Natural killer cell treated with Interleukin-12 subunit alpha and Interleukin-12 subunit beta and Interleukin-15 and Interleukin-18, amount 100 ng/mL, for 72 hours (primary cell): ENCODE measurements around the gene CSTB. TPM values are rescaled to one million over a fixed set of nuclear protein-coding genes. Genes with fewer than 3 reads are reported as not detected.

Experiments
- ATAC-seq, 2 donors: fragments of 150-1000 bp; cut with Tn5 transposase in 1 of 2; sonication (Bioruptor Pico), chemical (Tn5 transposase) in 1 of 2; 2 replicates each; pipeline ENCODE4 v1.10.0; 2021
- DNase-seq: peaks from one replicate; pipeline ENCODE4 v3.0.0; 2022; ENCODE audit warnings: low spot score
- H3K27ac Mint-ChIP-seq, 2 donors: 1 replicate in 1 of 2; 2 replicates in 1 of 2; pipeline ENCODE4 v1.8.0; 2022; ENCODE audit warnings: mixed read lengths in 2 of 2, mild to moderate bottlenecking in 1 of 2, moderate library complexity in 1 of 2
- H3K27me3 Mint-ChIP-seq, 2 donors: 1 replicate in 1 of 2; 2 replicates in 1 of 2; pipeline ENCODE4 v1.8.0; 2022; ENCODE audit warnings: mixed read lengths in 2 of 2
- H3K36me3 Mint-ChIP-seq: one replicate; pipeline ENCODE4 v1.8.0; 2022; ENCODE audit warnings: mixed read lengths
- H3K4me1 Mint-ChIP-seq, 2 donors: 1 replicate in 1 of 2; 2 replicates in 1 of 2; pipeline ENCODE4 v1.8.0; 2022; ENCODE audit warnings: low read depth in 2 of 2, mixed read lengths in 2 of 2, mild to moderate bottlenecking in 1 of 2
- H3K4me3 Mint-ChIP-seq: one replicate; pipeline ENCODE4 v1.8.0; 2022; ENCODE audit warnings: mixed read lengths
- H3K9me3 Mint-ChIP-seq: 2 replicates; pipeline ENCODE4 v1.8.0; 2022; ENCODE audit warnings: mixed read lengths
- total RNA-seq, 2 donors: library from RNA; stranded (reverse); gene quantifications; one replicate each; pipeline ENCODE4 v1.2.3, GENCODE V29; 2022

CSTB gene
- total RNA-seq, 2 donors from 2014 or later, result 15.3 to 15.4 TPM

DNA sequence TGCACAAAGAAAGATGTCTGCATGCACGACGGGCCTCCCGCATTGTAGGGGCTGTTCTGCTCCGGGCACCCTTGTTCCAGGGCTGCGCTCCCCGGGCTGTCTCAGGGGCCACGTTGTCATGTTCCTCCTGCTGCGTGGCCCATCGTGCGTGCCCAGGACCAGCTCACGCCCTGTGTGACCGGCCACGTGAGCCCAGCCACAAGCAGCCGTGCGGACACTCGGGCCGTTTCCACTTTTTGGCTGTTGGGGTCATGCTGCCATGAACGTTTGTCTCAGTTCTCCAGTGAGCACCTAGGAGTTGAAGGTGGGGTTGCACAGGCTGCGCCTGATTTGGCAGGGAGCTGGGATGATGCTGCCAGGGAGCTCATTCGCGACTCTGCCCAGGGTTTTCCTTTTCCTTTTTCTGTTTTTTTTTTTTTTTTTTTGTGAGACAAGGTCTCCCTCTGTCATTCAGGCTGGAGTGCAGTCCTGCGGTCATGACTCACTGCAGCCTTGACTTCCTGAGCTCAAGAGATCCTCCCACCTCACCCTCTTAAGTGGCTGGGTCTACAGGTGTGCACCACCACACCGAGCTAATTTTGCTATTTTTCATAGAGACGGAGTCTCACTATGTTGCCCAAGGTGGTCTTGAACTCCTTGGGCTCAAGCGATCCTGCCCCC lies 39.8 kb downstream of the CSTB start:
- Mint-ChIP-seq H3K9me3 (no peaks in the 10 kb centered on the region), H3K27ac (no peak overlapping the region), H3K4me1 (peaks cover 4 to 25% of the 10 kb centered on the region in 2 donors), H3K4me3 (no peak overlapping the region), H3K27me3 (no peaks in the 10 kb centered on the region), H3K36me3 (no peaks in the 10 kb centered on the region)
- ATAC-seq, result no peak
- no peak for DNase-seq

DNA sequence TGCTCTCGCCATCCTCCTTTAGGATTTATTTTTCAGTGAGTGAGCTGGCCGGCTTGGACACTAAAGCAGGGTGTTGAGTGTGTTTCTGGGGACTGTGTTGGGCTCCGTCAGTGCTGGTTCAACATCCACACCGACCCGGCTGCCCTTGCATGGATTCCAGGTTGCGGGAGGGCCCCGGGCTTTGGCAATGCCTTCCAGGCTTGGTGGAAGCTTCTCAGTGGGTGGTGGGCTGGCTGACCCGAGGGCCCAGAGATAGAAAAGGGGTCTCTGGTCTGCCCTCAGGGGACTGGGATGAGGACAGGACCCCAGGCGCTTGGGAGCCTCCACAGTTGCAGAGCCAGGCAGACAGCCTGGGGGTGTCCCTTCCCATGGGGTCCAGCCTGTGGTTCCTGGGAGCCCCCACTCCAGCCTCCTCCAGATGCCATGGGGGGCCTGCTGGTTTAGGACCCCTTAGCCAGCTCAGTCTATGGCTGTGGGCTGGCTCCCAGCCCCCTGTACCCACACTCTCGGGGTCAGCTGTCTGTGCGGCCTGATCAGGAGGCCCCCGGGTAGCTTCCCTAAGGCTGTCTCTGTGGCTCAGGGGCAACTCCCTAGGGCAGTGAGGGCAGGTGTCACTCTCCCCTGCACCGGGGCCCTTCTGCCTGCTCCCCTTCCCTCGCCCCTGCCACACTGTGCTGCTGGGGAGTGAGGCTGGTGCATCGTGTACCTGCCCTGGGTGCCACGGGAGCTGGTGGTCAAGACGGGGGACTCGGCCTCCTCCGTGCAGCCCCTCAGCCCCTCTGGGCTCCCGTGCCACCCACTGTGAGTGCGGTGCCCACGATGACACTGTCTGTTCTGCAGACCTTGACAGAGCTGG lies 40.6 kb downstream of the CSTB start:
- H3K9me3 Mint-ChIP-seq, result no peaks in the 10 kb centered on the region
- no peaks in the 10 kb centered on the region for H3K27me3 Mint-ChIP-seq
- no peak overlapping the region for H3K27ac Mint-ChIP-seq
- peaks cover 4 to 25% of the 10 kb centered on the region in 2 donors for H3K4me1 Mint-ChIP-seq
- no peak overlapping the region for H3K4me3 Mint-ChIP-seq
- DNase-seq, result no peak
- no peak for ATAC-seq
- H3K36me3 Mint-ChIP-seq, result no peaks in the 10 kb centered on the region

DNA sequence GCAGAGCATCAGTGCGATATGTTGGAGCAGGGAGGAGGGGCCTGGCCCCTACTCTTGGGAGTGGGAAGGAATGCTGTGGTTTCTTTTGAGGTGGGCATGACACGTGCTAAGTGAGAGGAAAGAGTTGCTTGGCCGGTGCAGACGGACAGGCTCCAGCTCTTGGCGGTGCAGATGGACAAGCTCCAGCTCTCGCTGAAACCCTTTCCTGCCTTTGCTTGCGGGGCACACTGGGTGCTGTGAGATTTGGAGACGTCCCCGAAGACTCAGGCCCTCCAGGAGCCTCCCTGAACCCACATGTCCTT lies 41.2 kb downstream of the CSTB start:
- no peak overlapping the region for H3K4me3 Mint-ChIP-seq
- H3K4me1 Mint-ChIP-seq, result peaks cover 4 to 22% of the 10 kb centered on the region in 2 donors
- H3K9me3 Mint-ChIP-seq, result no peaks in the 10 kb centered on the region
- DNase-seq (no peak), ATAC-seq (no peak)
- H3K27me3 Mint-ChIP-seq, result no peaks in the 10 kb centered on the region
- H3K27ac Mint-ChIP-seq, result no peak overlapping the region
- H3K36me3 Mint-ChIP-seq, result no peaks in the 10 kb centered on the region

DNA sequence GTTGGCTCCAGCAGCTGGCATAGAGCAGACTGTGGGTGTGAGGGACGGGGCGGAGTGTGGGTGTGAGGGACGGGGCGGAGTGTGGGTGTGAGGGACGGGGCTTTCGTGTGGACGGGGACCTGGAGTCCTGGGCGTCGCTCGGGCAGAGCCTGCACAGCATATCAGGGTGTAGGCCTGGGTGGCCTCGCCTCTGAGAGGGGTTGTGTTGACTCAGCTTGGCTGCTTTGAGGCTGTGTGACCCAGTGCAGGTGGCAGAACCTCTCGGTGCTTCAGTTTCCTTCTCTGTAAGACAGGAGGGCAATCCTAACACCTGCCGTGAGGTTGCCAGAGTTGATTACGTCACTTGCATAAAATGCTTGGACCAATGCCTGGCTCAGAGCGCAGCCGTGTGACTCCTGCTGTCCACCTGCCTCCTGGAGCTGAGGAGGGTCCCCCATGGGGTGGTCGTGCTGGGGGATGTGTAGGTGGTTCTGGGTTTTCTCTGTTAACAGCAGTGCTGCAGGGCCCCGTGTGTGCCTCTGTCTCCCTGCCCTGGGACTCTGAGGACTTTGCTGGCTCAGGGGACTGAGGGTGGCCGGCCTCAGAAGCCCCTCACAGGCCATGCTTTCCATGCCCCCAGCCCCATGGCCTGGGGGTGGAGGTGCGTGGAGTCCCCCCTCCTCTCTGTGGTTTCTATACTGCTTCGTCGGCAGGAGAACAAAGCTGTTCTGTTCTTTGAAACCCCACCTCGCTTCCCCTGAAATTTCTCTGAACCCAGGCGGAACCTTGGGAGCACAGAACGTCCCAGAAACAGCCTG lies 41.8 kb downstream of the CSTB start:
- no peak for DNase-seq
- no peaks in the 10 kb centered on the region for H3K9me3 Mint-ChIP-seq
- ATAC-seq, result peak in 1 of 2 donors; percentile 31
- no peak overlapping the region for H3K4me3 Mint-ChIP-seq
- H3K4me1 Mint-ChIP-seq, result peaks cover 6 to 22% of the 10 kb centered on the region in 2 donors
- no peaks in the 10 kb centered on the region for H3K36me3 Mint-ChIP-seq
- H3K27ac Mint-ChIP-seq, result peak overlapping the region in 1 of 2 donors; percentile 60
- H3K27me3 Mint-ChIP-seq, result no peaks in the 10 kb centered on the region

GRCh38 chr21:43733529-43734071 lies 42.5 kb downstream of the CSTB start:
- Mint-ChIP-seq H3K27me3 (no peaks in the 10 kb centered on the region), H3K4me3 (no peak overlapping the region), H3K27ac (peak overlapping the region in 1 of 2 donors; percentile 60), H3K9me3 (no peaks in the 10 kb centered on the region), H3K4me1 (peaks cover 11 to 25% of the 10 kb centered on the region in 2 donors), H3K36me3 (no peaks in the 10 kb centered on the region)
- DNase-seq, result no peak
- no peak for ATAC-seq

GRCh38 chr21:43733060-43733459 lies 43.0 kb downstream of the CSTB start:
- Mint-ChIP-seq H3K27me3 (no peaks in the 10 kb centered on the region), H3K9me3 (no peaks in the 10 kb centered on the region), H3K4me3 (no peak overlapping the region), H3K36me3 (no peaks in the 10 kb centered on the region), H3K4me1 (peaks cover 16 to 30% of the 10 kb centered on the region in 2 donors), H3K27ac (no peak overlapping the region)
- DNase-seq (no peak), ATAC-seq (no peak)

DNA sequence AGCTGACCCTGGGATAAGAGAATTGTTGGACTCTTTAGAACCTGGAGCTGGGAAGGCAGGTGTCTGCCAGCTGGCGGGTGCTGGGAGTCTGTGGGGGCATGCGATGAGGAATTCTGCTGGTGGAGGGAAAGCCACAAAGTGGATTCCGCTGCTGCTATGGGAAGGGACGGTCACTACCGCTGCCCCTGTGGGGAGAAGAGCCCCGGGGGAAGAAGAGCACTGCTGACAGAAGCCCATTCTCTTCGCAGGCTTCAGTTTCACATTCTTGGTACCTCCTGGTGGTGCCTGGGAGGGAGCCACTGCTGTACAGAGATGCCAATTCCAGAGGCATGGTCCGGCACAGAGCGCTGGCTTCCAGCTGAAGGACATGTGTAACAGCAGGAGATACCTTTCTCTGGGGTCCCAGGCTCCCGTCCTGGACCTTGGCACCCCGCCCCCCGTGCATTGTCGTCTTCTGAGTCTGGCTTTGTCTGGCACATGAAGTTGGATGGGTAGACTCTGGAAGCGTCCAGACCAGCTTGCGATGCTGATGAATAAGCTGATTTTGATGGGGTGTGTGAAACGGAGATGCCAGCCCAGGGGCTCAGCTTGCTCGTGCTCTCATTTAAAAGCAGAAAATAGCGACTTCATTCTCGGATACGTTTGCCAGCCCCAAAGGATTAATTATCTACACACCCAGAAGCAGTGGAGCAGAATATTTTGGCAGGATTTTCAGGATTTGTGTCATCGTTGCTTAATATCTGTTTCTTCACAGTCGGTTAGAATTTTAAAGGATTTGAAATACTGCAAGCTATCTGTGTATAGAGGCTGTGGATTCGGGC lies 44.0 kb downstream of the CSTB start:
- H3K36me3 Mint-ChIP-seq, result no peaks in the 10 kb centered on the region

GRCh38 chr21:43731476-43731875 lies 44.6 kb downstream of the CSTB start:
- H3K4me1 Mint-ChIP-seq, result peaks cover 30 to 45% of the 10 kb centered on the region in 2 donors

More for the DNA sequence above, 44.0 kb downstream of the CSTB start:
- DNase-seq (no peak), ATAC-seq (no peak)
- H3K4me1 Mint-ChIP-seq, result peaks cover 23 to 39% of the 10 kb centered on the region in 2 donors
- no peaks in the 10 kb centered on the region for H3K9me3 Mint-ChIP-seq
- H3K27me3 Mint-ChIP-seq, result no peaks in the 10 kb centered on the region
- H3K4me3 Mint-ChIP-seq, result no peak overlapping the region
- H3K27ac Mint-ChIP-seq, result peak overlapping the region in 1 of 2 donors; percentile 77

DNA sequence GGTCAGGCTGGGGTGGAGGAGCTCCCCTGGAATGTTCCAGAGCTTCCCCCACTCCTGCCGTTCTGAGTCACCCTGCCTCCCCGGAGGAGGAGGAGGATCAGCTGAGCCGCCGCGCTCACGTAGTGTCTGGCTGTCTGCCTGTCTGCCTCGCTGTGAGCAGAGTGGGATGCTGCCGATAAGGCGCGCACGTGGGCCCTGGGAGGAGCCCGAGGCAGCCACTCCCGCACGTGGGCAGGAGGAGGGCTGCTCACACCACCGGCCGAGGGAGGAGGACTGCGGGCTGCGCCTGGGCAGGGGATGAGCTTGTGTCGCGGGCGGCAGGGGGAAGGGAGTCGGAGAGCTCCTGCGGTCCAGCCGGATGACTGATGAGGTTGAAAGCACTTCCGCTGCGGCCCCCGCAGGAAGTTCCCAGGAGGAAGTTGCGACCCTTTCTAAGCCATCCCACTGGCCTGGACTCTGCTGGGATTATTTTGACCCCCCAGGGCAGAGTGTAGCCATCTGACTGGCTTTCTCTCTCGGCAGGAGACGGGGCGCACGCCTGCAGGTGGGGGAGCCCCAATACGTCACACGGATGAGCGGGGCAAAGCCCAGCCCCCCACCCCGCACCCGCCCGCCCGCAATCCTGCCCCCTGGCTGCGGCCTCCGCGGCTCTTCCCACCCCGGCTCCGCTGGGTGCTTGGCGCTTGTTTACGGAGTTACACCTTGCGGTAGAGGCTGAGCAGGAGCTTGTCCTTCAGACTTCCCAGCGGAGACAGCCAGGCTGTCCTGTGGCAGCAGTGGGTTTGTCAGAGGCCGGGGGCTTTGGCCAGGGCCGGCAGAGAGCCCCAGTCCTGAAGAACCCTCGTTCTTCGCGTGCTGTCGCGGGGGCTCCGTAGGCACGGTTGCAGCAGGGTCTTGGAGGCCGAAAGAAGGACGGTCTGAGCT lies 47.4 kb downstream of the CSTB start:
- ATAC-seq, result peak; percentile 93 to 94
- Mint-ChIP-seq H3K4me1 (peaks cover 39 to 50% of the 10 kb centered on the region in 2 donors), H3K9me3 (no peaks in the 10 kb centered on the region), H3K36me3 (no peaks in the 10 kb centered on the region), H3K27ac (peak overlapping the region; percentile 83 to 90), H3K27me3 (no peaks in the 10 kb centered on the region), H3K4me3 (peak overlapping the region; percentile 84)
- DNase-seq, result peak; percentile 94

More at GRCh38 chr21:43731476-43731875, 44.6 kb downstream of the CSTB start:
- H3K9me3 Mint-ChIP-seq, result no peaks in the 10 kb centered on the region
- no peak for DNase-seq
- no peaks in the 10 kb centered on the region for H3K36me3 Mint-ChIP-seq
- peak overlapping the region in 1 of 2 donors; percentile 77 for H3K27ac Mint-ChIP-seq
- no peak overlapping the region for H3K4me3 Mint-ChIP-seq
- no peak for ATAC-seq
- H3K27me3 Mint-ChIP-seq, result no peaks in the 10 kb centered on the region

DNA sequence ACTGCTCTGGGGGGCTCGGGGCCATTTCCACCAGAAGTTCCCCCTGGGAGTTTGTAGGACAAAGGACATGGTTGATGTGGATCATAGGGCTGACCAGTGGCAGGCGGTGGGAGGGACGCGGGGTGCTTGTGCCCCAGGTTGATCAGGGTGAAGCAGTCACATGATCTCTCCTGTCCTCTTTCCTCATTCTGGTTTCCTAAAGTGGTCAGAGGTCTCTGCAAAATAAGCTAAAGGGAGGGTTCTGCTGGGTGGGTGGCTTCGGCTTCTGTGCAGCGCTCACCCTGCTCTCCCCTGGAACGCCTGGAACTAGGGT lies 48.0 kb downstream of the CSTB start:
- Mint-ChIP-seq H3K9me3 (no peaks in the 10 kb centered on the region), H3K27ac (peak overlapping the region; percentile 83 to 90), H3K4me1 (peaks cover 36 to 46% of the 10 kb centered on the region in 2 donors), H3K4me3 (peak overlapping the region; percentile 84), H3K27me3 (no peaks in the 10 kb centered on the region), H3K36me3 (no peaks in the 10 kb centered on the region)
- ATAC-seq, result no peak
- no peak for DNase-seq

DNA sequence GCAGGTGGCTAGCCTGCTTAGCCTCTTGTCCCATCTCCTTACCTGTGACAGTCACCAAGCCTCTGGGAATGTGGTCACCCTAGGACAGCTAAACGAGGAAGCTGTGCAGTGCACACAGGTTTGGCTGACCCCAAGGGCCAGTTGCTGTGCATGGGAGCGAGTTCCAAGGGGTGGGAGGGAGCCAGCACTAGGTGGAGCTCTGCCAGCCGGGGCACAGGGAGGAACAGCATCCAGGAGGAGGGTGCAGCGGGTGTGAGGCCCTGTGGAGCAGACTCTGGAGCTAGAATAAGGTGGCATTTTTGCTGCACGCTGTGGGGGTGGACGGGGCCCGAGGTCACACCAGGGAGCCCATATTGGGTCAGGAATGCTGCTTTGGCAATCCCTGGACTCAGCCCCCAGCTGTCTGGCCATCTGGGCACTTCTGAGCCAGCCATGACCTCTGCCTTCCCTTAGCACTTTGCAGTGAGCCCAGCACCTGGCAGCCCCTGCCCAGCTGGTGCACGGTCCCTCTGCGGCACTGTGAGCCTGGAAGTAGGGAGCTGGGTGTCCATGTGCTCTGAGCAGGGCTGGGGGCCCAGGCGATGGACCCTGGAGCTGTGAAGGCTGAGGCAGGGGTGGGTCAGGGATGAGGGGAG lies 48.5 kb downstream of the CSTB start:
- no peaks in the 10 kb centered on the region for H3K9me3 Mint-ChIP-seq
- peak overlapping the region; percentile 84 for H3K4me3 Mint-ChIP-seq
- H3K27ac Mint-ChIP-seq, result peak overlapping the region; percentile 55 to 83
- H3K4me1 Mint-ChIP-seq, result peaks cover 36 to 48% of the 10 kb centered on the region in 2 donors
- no peak for DNase-seq
- no peaks in the 10 kb centered on the region for H3K27me3 Mint-ChIP-seq
- no peak for ATAC-seq
- no peaks in the 10 kb centered on the region for H3K36me3 Mint-ChIP-seq
